NB4 (cell line): ENCODE data around the gene SLC16A8.

Experiments used
- DNase-seq: peaks from one replicate; pipeline ENCODE4 v3.0.0; 2010; ENCODE audit warnings: low read depth
- H3K4me3 ChIP-seq: one replicate; pipeline ENCODE4 v1.5.1; 2011; ENCODE audit warnings: mild to moderate bottlenecking, low read depth, low read length, moderate library complexity
- CTCF ChIP-seq: IDR thresholded peaks from one replicate; pipeline ENCODE4 v1.5.1; 2012; ENCODE audit warnings: low read depth, low read length
- MAX ChIP-seq: IDR thresholded peaks from 2 replicates; pipeline ENCODE4 v1.6.1; 2011; ENCODE audit warnings: low read depth, low read length
- MYC ChIP-seq: IDR thresholded peaks from 2 replicates; pipeline ENCODE4 v1.6.1; 2011; ENCODE audit warnings: low read depth, low read length
- POLR2A ChIP-seq: IDR thresholded peaks from 2 replicates; pipeline ENCODE4 v1.6.1; 2011; ENCODE audit warnings: mild to moderate bottlenecking; ENCODE audit not compliant: insufficient read length; ENCODE audit errors: extremely low read depth

The SLC16A8 gene

GRCh38 chr22:38110008-38110862 is 26.3 kb upstream of the SLC16A8 start, which contains the start of gene BAIAP2L2:
Gene BAIAP2L2, minus strand, starts transcription at chr22:38110684. Its CDS starts 159 bp downstream, at chr22:38110525.
- DNase-seq: no peak
- no peak within 1 kb of the TSS for H3K4me3 ChIP-seq

GRCh38 chr22:38109371-38110001 is 25.5 kb upstream of the SLC16A8 start:
- H3K4me3 ChIP-seq: no peak overlapping the region
- TF ChIP-seq MAX: no peak
- no peak for TF ChIP-seq POLR2A
- TF ChIP-seq CTCF: no peak
- no peak for TF ChIP-seq MYC
- no peak for DNase-seq

More at GRCh38 chr22:38110008-38110862, 26.3 kb upstream of the SLC16A8 start, which contains the start of gene BAIAP2L2:
- TF ChIP-seq CTCF: no peak
- TF ChIP-seq MAX: no peak
- TF ChIP-seq POLR2A: no peak
- TF ChIP-seq MYC: no peak

- H3K4me3 ChIP-seq: no peak overlapping the region
- no peak for TF ChIP-seq MAX
- no peak for TF ChIP-seq CTCF
- no peak for TF ChIP-seq POLR2A
- no peak for TF ChIP-seq MYC
- no peak for DNase-seq
These were observed 24.8 kb upstream of the SLC16A8 start for GRCh38 chr22:38108561-38109319.

GRCh38 chr22:38107692-38108515 is 23.9 kb upstream of the SLC16A8 start:
- H3K4me3 ChIP-seq: no peak overlapping the region
- DNase-seq: no peak
- TF ChIP-seq POLR2A: no peak

GRCh38 chr22:38106814-38107578 is 23.0 kb upstream of the SLC16A8 start:
- no peak for DNase-seq
- TF ChIP-seq MAX (no peak), MYC (no peak), POLR2A (no peak), CTCF (no peak)
- no peak overlapping the region for H3K4me3 ChIP-seq
